Tibial nerve (tissue), 3 donors: ENCODE results near the gene SLC25A22.

ENCODE experiments used
- POLR2A ChIP-seq, 2 donors: fragments of 450-650 bp; IDR thresholded peaks; one replicate each; pipeline ENCODE4 v1.6.1; 2017; ENCODE audit warnings: antibody characterized with exemption in 2 of 2, mild to moderate bottlenecking in 2 of 2, moderate library complexity in 2 of 2
- TF ChIP-seq, protein P1 (sequence below), 5 experiments: fragments of 200-600 bp in 3 of 5; fragments of 450-650 bp in 2 of 5; sonication (generic) in 3 of 5; IDR thresholded peaks; one replicate each; pipeline ENCODE4 v1.5.1; 2016 to 2019; ENCODE audit warnings: antibody characterized with exemption in 5 of 5, mild to moderate bottlenecking in 3 of 5, moderate library complexity in 2 of 5

DNA sequence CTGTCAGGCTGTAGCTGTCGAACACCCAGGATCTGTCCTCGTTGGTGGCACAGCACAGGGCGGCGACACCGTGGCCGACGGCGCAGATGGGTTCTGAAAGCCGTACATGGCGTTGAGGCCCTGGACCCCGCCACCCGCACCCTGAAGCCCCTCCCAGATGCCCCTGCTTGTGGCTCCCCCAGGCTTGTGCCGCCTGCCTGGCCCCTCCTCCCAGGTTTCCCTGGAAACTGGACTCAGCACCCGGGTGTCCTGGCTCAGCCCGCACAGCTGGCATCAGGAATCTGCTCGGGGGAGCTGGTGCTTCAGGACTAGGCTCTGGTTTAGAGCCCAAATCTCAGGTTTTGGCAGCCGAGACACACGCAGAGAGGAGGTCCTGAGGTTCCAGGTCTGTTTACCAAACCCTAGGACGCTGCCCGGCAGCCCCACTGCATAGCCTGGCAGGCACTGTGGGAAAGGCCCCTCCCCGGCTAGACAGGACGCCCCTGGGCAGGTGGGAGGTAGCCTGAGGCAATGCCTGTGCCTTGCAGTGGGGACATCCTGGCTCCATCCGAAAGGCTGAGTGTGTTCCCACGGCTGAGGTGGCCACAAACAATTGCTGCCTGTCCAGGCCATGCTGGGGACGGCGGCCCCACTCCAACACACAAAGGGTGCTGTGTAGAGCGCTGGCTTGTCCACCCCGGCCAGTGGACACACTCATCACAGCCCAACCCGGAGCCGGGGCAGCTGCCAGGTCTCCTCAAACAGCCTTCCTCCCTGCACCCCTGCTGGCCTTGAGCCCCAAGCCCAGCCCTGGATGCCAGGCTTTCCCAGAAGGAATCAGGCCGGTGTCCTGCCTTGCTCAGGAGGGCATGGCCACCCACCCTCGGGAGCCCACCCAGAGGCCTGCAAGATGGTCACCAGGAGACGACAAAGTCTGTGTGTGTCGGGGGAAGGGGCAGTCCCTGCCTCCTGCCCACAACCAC lies 25.4 kb downstream of the SLC25A22 start:
- TF ChIP-seq, protein P1, sequence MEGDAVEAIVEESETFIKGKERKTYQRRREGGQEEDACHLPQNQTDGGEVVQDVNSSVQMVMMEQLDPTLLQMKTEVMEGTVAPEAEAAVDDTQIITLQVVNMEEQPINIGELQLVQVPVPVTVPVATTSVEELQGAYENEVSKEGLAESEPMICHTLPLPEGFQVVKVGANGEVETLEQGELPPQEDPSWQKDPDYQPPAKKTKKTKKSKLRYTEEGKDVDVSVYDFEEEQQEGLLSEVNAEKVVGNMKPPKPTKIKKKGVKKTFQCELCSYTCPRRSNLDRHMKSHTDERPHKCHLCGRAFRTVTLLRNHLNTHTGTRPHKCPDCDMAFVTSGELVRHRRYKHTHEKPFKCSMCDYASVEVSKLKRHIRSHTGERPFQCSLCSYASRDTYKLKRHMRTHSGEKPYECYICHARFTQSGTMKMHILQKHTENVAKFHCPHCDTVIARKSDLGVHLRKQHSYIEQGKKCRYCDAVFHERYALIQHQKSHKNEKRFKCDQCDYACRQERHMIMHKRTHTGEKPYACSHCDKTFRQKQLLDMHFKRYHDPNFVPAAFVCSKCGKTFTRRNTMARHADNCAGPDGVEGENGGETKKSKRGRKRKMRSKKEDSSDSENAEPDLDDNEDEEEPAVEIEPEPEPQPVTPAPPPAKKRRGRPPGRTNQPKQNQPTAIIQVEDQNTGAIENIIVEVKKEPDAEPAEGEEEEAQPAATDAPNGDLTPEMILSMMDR (IDR thresholded peaks at IDR 0.05) = no peak
- TF ChIP-seq POLR2A (IDR thresholded peaks at IDR 0.05) = no peak
